Neural cell (in vitro differentiated cells): Measurements from ENCODE around the gene LCLAT1.

Source experiments
- CTCF ChIP-seq: fragments of 450-650 bp; IDR thresholded peaks from 2 replicates; pipeline ENCODE4 v1.5.1; 2014; ENCODE audit warnings: antibody characterized with exemption, mild to moderate bottlenecking, moderate library complexity; ENCODE audit not compliant: poor library complexity, severe bottlenecking
- EP300 ChIP-seq: fragments of 450-650 bp; conservative IDR thresholded peaks from 2 replicates; pipeline ENCODE4 v1.6.1; 2014; ENCODE audit warnings: antibody characterized with exemption, mild to moderate bottlenecking, moderate library complexity; ENCODE audit not compliant: poor library complexity, severe bottlenecking
- POLR2AphosphoS5 ChIP-seq: IDR thresholded peaks from 2 replicates; pipeline ENCODE4 v1.6.1; 2012
- RAD21 ChIP-seq: fragments of 450-650 bp; conservative IDR thresholded peaks from 2 replicates; pipeline ENCODE4 v1.6.1; 2014; ENCODE audit warnings: antibody characterized with exemption, mild to moderate bottlenecking, moderate library complexity
- REST ChIP-seq: IDR thresholded peaks from 2 replicates; pipeline ENCODE4 v1.6.1; 2012; ENCODE audit warnings: borderline replicate concordance

GRCh38 chr2:30613001-30613400 is 166.0 kb downstream of the LCLAT1 start:
- TF ChIP-seq CTCF (no peak), POLR2AphosphoS5 (no peak), REST (no peak), EP300 (no peak), RAD21 (no peak)
